Measurements from ENCODE around the gene HASPIN. TPM values are rescaled to one million over a fixed set of nuclear protein-coding genes. Genes with fewer than 3 reads are reported as not detected.
"Not testable (repeated sequence)": the region's sequence is repeated elsewhere in the genome, so short reads cannot be mapped to it uniquely, and the experiment has no call there.

Gene HASPIN
- total and polyA plus RNA-seq, 3 donors from 2014 or later: 14.9 to 20.5 (median 16.7) TPM

DNA sequence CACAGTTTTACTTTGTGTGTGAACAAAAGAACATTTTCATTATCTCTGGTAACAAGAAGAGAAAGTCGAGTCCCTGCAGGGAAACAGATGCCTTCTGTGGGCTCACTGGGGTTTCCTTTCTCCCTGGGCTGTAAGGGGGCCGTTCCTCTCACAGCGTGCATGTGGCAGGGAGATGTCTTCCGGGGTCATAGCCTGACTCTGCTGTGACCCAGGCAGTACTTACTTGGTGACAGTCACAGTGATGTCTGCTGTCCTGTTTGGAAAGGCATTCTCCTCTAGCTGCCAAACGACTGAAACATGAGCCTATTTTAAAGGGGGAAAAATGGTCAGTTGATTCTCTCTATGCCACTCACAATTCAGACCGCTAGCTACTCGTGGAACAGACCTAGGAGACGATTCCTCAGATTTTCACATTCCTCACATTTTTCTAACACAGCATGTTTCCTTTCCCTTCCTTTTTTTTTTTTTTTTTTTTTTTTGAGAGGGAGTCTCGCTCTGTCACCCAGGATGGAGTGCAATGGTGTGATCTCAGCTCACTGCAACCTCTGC, 7.3 kb downstream of the HASPIN start:
- H3K4me3 ChIP-seq: no peak overlapping the region
- H3K27ac ChIP-seq: no peak overlapping the region
- no peak for TF ChIP-seq POLR2A (IDR thresholded peaks at IDR 0.05)
- TF ChIP-seq, protein P1, sequence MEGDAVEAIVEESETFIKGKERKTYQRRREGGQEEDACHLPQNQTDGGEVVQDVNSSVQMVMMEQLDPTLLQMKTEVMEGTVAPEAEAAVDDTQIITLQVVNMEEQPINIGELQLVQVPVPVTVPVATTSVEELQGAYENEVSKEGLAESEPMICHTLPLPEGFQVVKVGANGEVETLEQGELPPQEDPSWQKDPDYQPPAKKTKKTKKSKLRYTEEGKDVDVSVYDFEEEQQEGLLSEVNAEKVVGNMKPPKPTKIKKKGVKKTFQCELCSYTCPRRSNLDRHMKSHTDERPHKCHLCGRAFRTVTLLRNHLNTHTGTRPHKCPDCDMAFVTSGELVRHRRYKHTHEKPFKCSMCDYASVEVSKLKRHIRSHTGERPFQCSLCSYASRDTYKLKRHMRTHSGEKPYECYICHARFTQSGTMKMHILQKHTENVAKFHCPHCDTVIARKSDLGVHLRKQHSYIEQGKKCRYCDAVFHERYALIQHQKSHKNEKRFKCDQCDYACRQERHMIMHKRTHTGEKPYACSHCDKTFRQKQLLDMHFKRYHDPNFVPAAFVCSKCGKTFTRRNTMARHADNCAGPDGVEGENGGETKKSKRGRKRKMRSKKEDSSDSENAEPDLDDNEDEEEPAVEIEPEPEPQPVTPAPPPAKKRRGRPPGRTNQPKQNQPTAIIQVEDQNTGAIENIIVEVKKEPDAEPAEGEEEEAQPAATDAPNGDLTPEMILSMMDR (IDR thresholded peaks at IDR 0.05): no peak
- no peaks in the 10 kb centered on the region for H3K27me3 ChIP-seq
- H3K4me1 ChIP-seq: peaks cover 8% of the 10 kb centered on the region
- DNase-seq: no peak
- intact Hi-C loops (cut with DNase I; ENCODE audit: low total_unique reads): no loop called here
- 37 to 50% methylated on average over 9 of the region's 9 CpGs for WGBS, 2 donors
- H3K9me3 ChIP-seq: no peaks in the 10 kb centered on the region
- no peaks in the 10 kb centered on the region for H3K36me3 ChIP-seq (ENCODE audit: low read depth, missing control alignments)

- Histone ChIP-seq H3K27me3 (no peaks in the 10 kb centered on the region), H3K4me1 (peaks cover 8% of the 10 kb centered on the region), H3K36me3 (ENCODE audit: low read depth, missing control alignments) (no peaks in the 10 kb centered on the region), H3K4me3 (no peak overlapping the region), H3K27ac (no peak overlapping the region), H3K9me3 (no peaks in the 10 kb centered on the region)
- no peak for TF ChIP-seq POLR2A (IDR thresholded peaks at IDR 0.05)
- TF ChIP-seq, protein P1 (IDR thresholded peaks at IDR 0.05): no peak
- intact Hi-C loops (cut with DNase I; ENCODE audit: low total_unique reads): no loop called here
- DNase-seq: peak; percentile 41
- WGBS, 2 donors: 38 to 43% methylated on average over 9 of the region's 9 CpGs
Observed at GRCh38 chr17:3732210-3732621, 8.5 kb downstream of the HASPIN start.

GRCh38 chr17:3734911-3735276, 11.2 kb downstream of the HASPIN start:
- DNase-seq: peak; percentile 40
- H3K9me3 ChIP-seq; H3K27me3 ChIP-seq; H3K4me3 ChIP-seq; H3K27ac ChIP-seq; H3K36me3 ChIP-seq (ENCODE audit: low read depth, missing control alignments); intact Hi-C loops (cut with DNase I; ENCODE audit: low total_unique reads): not testable (repeated sequence)
- peaks cover 23% of the 10 kb centered on the region for H3K4me1 ChIP-seq
- WGBS, 2 donors: 65 to 88% methylated on average over 10 of the region's 10 CpGs

- no peak for DNase-seq
- Histone ChIP-seq H3K9me3 (no peaks in the 10 kb centered on the region), H3K4me1 (peaks cover 23% of the 10 kb centered on the region), H3K36me3 (ENCODE audit: low read depth, missing control alignments) (no peaks in the 10 kb centered on the region), H3K27me3 (no peaks in the 10 kb centered on the region), H3K27ac (no peak overlapping the region), H3K4me3 (no peak overlapping the region)
- 78 to 85% methylated on average over 8 of the region's 8 CpGs for WGBS, 2 donors
- intact Hi-C loops (cut with DNase I; ENCODE audit: low total_unique reads): no loop called here
- TF ChIP-seq POLR2A (IDR thresholded peaks at IDR 0.05): no peak
- TF ChIP-seq, protein P1 (IDR thresholded peaks at IDR 0.05): no peak
Observed at GRCh38 chr17:3735515-3735914, 11.8 kb downstream of the HASPIN start.

DNA sequence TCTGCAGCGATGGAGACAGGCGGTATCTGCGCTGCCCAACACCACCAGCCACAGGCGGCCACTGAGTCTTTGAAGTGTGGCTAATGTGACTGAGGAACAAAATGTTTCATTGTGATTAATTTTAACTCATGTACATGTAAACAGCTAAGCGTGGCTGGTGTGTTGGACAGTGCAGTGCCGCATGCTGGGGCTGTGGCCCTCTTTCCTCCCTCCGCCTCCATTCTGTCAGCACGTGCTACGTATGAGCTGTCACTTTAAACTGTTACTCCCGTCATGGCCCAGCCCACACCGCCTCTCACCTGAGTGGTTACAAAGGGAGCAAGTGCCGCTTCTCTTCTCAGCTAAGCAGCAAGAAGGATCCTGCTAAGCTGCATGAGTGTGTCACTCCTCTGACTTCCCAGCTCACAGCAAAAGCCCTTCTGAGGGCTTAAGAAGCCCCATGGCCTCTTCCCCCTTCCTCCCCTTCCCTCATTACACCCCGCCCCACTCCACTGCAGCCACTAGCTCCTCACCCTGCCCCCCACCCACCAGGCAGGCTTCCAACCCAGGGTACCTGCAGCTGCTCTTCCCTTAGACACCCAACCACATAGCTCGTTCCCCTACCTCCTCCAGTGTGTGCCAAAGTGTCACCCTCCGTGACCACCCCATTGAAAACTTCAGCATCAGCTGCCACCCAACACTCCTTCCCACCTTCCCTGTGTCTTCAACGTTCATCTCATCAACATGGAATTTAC, 15.0 kb downstream of the HASPIN start:
- intact Hi-C loops (cut with DNase I; ENCODE audit: low total_unique reads): no loop called here
- no peak overlapping the region for H3K4me3 ChIP-seq
- 61 to 63% methylated on average over 14 to 16 of the region's 16 CpGs for WGBS, 2 donors

More for the DNA sequence above, 15.0 kb downstream of the HASPIN start:
- no peaks in the 10 kb centered on the region for H3K9me3 ChIP-seq
- TF ChIP-seq POLR2A (IDR thresholded peaks at IDR 0.05): no peak
- TF ChIP-seq, protein P1 (IDR thresholded peaks at IDR 0.05): no peak
- no peaks in the 10 kb centered on the region for H3K36me3 ChIP-seq (ENCODE audit: low read depth, missing control alignments)
- peak; percentile 42 for DNase-seq
- no peaks in the 10 kb centered on the region for H3K27me3 ChIP-seq
- H3K27ac ChIP-seq: no peak overlapping the region
- peaks cover 16% of the 10 kb centered on the region for H3K4me1 ChIP-seq

Data from testis (tissue), 3 donors.